OCI-LY1 (cell line): ENCODE results near the gene RABGAP1L.
"Not testable (repeated sequence)": the region's sequence is repeated elsewhere in the genome, so short reads cannot be mapped to it uniquely, and the experiment has no call there.

ENCODE experiments used
- EZH2 ChIP-seq: fragments of 200-600 bp; sonication (generic), shearing (Covaris generic); IDR thresholded peaks from 2 replicates; pipeline ENCODE4 v1.8.0; 2017; ENCODE audit warnings: borderline replicate concordance, mixed run types, mild to moderate bottlenecking, antibody characterized with exemption, low read length, moderate library complexity, mixed read lengths
- TF ChIP-seq, protein P1 (sequence below): fragments of 200-600 bp; sonication (generic), shearing (Covaris generic); IDR thresholded peaks from 2 replicates; pipeline ENCODE4 v1.5.1; 2017; ENCODE audit warnings: mild to moderate bottlenecking, antibody characterized with exemption, low read length, moderate library complexity, mixed read lengths

DNA sequence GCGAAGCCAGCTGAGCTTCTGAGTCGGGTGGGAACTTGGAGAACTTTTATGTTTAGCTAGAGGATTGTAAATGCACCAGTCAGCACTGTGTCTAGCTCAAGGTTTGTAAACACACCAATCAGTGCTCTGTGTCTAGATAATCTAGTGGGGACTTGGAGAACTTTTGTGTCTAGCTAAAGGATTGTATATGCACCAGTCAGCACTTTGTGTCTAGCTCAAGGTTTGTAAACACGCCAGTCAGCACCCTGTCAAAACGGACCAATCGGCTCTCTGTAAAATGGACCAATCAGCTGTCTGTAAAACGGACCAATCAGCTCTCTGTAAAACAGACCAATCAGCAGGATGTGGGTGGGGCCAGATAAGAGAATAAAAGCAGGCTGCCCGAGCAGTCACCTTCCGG lies 552.5 kb downstream of the RABGAP1L start:
- TF ChIP-seq, protein P1, sequence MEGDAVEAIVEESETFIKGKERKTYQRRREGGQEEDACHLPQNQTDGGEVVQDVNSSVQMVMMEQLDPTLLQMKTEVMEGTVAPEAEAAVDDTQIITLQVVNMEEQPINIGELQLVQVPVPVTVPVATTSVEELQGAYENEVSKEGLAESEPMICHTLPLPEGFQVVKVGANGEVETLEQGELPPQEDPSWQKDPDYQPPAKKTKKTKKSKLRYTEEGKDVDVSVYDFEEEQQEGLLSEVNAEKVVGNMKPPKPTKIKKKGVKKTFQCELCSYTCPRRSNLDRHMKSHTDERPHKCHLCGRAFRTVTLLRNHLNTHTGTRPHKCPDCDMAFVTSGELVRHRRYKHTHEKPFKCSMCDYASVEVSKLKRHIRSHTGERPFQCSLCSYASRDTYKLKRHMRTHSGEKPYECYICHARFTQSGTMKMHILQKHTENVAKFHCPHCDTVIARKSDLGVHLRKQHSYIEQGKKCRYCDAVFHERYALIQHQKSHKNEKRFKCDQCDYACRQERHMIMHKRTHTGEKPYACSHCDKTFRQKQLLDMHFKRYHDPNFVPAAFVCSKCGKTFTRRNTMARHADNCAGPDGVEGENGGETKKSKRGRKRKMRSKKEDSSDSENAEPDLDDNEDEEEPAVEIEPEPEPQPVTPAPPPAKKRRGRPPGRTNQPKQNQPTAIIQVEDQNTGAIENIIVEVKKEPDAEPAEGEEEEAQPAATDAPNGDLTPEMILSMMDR, result not testable (repeated sequence)
- not testable (repeated sequence) for TF ChIP-seq EZH2
